Breast epithelium (tissue), 3 donors: ENCODE results near the gene CAPZA1.
"Not testable (repeated sequence)": the region's sequence is repeated elsewhere in the genome, so short reads cannot be mapped to it uniquely, and the experiment has no call there.

ENCODE experiments used
- POLR2A ChIP-seq: fragments of 450-650 bp; IDR thresholded peaks from one replicate; pipeline ENCODE4 v1.6.1; 2016; ENCODE audit warnings: antibody characterized with exemption, mild to moderate bottlenecking, moderate library complexity
- TF ChIP-seq, protein P1 (sequence below), 3 donors: fragments of 450-650 bp; IDR thresholded peaks; one replicate each; pipeline ENCODE4 v1.5.1; 2016 to 2017; ENCODE audit warnings: antibody characterized with exemption in 3 of 3, mild to moderate bottlenecking in 3 of 3, moderate library complexity in 3 of 3

DNA sequence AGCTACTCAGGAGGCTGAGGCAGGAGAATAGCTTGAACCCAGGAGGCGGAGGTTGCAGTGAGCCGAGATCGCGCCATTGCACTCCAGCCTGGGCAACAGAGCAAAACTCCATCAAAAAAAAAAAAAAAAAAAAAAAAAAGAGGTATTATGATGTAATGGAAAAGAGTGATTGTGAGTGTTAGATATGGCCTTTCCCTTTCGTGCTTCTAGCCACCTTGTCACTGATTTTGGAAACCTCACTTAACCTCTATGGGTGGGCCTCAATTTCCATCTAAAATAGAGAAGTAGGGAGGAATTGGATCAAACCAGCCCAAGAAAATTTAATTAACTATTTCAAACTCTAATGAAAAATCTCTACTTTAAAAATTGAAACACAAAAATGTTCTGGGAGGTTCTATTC lies 4.9 kb downstream of the CAPZA1 start:
- TF ChIP-seq, protein P1, sequence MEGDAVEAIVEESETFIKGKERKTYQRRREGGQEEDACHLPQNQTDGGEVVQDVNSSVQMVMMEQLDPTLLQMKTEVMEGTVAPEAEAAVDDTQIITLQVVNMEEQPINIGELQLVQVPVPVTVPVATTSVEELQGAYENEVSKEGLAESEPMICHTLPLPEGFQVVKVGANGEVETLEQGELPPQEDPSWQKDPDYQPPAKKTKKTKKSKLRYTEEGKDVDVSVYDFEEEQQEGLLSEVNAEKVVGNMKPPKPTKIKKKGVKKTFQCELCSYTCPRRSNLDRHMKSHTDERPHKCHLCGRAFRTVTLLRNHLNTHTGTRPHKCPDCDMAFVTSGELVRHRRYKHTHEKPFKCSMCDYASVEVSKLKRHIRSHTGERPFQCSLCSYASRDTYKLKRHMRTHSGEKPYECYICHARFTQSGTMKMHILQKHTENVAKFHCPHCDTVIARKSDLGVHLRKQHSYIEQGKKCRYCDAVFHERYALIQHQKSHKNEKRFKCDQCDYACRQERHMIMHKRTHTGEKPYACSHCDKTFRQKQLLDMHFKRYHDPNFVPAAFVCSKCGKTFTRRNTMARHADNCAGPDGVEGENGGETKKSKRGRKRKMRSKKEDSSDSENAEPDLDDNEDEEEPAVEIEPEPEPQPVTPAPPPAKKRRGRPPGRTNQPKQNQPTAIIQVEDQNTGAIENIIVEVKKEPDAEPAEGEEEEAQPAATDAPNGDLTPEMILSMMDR (IDR thresholded peaks at IDR 0.05), result not testable (repeated sequence)
- TF ChIP-seq POLR2A, result not testable (repeated sequence)
